Measurements from ENCODE around the gene C3. TPM values are rescaled to one million over a fixed set of nuclear protein-coding genes. Genes with fewer than 3 reads are reported as not detected.

The C3 gene
- total RNA-seq, 1 donor: 14.1 TPM

DNA sequence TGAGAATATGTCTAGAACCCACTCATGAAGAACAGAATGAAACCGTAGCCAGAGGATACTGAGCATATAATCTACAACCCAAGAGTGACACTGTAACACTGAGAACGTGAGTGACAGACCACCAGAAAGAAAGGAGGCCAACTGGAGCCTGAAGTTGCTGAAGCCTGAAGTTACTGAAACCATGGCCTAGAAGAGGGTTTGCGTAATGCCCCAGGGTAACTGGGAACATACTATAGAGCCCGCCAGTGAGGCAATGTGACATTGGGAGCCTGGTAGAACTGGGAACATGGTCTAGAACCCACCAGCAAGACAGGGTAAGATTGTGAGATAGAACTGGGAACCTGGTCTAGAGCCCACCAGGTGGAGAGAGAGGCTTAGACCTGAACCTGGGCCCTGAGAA, 35.0 kb downstream of the C3 start:
- no peak for TF ChIP-seq CTCF (IDR thresholded peaks at IDR 0.05; ENCODE audit: extremely low read depth, low read depth, low read length)
- no peaks in the 10 kb centered on the region for H3K9me3 ChIP-seq (ENCODE audit: low read depth, low read length)

DNA sequence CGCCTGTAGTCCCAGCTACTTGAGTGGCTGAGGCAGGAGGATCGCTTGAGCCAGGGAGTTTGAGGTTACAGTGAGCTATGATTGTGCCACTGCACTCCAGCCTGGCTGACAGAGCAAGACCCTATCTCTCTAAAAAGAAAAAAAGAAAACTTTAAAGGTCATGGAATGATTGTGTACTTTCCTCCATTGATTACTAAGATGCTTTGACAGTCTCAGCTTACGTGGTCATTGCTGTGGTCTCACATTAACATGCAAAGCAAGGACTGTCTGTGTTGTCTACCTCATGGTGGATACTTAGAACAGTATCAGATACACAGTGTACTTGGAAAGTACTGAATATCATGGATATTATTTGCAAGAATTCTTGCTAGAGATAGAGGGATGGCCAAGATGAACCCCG, 36.5 kb downstream of the C3 start:
- H3K4me3 ChIP-seq (ENCODE audit: insufficient read depth, low read length): no peak overlapping the region
- no peaks in the 10 kb centered on the region for H3K9me3 ChIP-seq (ENCODE audit: low read depth, low read length)
- H3K4me2 ChIP-seq (ENCODE audit: insufficient read depth, low read length): no peak overlapping the region
- no peaks in the 10 kb centered on the region for H3K4me1 ChIP-seq (ENCODE audit: insufficient read depth, low read length)
- no peak for DNase-seq (ENCODE audit: insufficient read length, low spot score, missing footprints)
- no peaks in the 10 kb centered on the region for H3K27me3 ChIP-seq (ENCODE audit: insufficient read depth, low read length)
- no peak for TF ChIP-seq CTCF (IDR thresholded peaks at IDR 0.05; ENCODE audit: extremely low read depth, low read depth, low read length)
- H3K27ac ChIP-seq (ENCODE audit: low read depth, low read length): no peak overlapping the region
- no peaks in the 10 kb centered on the region for H4K20me1 ChIP-seq (ENCODE audit: insufficient read depth, low read length)
- no peaks in the 10 kb centered on the region for H3K79me2 ChIP-seq (ENCODE audit: insufficient read depth, low read length)
- H3K36me3 ChIP-seq (ENCODE audit: insufficient read depth, low read length): no peaks in the 10 kb centered on the region
- no peak overlapping the region for H2AFZ ChIP-seq (ENCODE audit: low read length)

More for the DNA sequence above, 35.0 kb downstream of the C3 start:
- no peaks in the 10 kb centered on the region for H4K20me1 ChIP-seq (ENCODE audit: insufficient read depth, low read length)
- H3K4me2 ChIP-seq (ENCODE audit: insufficient read depth, low read length): no peak overlapping the region
- H3K27me3 ChIP-seq (ENCODE audit: insufficient read depth, low read length): peaks cover 2% of the 10 kb centered on the region
- no peak for DNase-seq (ENCODE audit: insufficient read length, low spot score, missing footprints)
- no peak overlapping the region for H3K4me3 ChIP-seq (ENCODE audit: insufficient read depth, low read length)
- no peak overlapping the region for H3K27ac ChIP-seq (ENCODE audit: low read depth, low read length)
- no peaks in the 10 kb centered on the region for H3K4me1 ChIP-seq (ENCODE audit: insufficient read depth, low read length)
- no peaks in the 10 kb centered on the region for H3K36me3 ChIP-seq (ENCODE audit: insufficient read depth, low read length)
- H3K79me2 ChIP-seq (ENCODE audit: insufficient read depth, low read length): no peaks in the 10 kb centered on the region
- H2AFZ ChIP-seq (ENCODE audit: low read length): no peak overlapping the region

DNA sequence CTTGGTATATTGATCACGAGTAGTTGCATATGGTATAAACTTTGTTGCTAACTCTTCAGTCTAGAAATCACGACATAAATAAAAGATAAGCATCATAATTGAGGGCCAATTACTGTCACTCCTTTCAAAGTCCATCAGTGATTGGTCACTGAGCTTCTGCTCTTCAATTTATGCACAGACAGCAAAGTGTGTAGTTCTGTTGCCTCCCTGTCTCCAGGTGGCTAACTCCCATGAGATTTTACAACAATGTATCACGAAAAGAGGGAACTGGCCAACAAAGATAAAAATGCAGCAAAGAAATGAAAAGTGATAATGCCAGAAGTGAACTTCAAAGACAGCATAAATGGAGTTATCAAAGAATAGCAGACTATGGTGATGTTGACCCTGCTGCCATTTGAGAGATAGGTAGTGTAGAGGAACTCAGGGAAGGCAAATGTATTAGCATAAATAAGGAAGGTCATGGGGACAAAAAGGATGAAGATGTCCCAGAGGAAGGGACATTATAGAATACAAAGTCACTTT, 37.8 kb downstream of the C3 start:
- no peak overlapping the region for H2AFZ ChIP-seq (ENCODE audit: low read length)
- no peak overlapping the region for H3K4me3 ChIP-seq (ENCODE audit: insufficient read depth, low read length)
- no peaks in the 10 kb centered on the region for H3K79me2 ChIP-seq (ENCODE audit: insufficient read depth, low read length)
- H3K27ac ChIP-seq (ENCODE audit: low read depth, low read length): no peak overlapping the region
- no peak for DNase-seq (ENCODE audit: insufficient read length, low spot score, missing footprints)
- no peaks in the 10 kb centered on the region for H4K20me1 ChIP-seq (ENCODE audit: insufficient read depth, low read length)
- no peak overlapping the region for H3K4me2 ChIP-seq (ENCODE audit: insufficient read depth, low read length)
- no peaks in the 10 kb centered on the region for H3K27me3 ChIP-seq (ENCODE audit: insufficient read depth, low read length)
- H3K9me3 ChIP-seq (ENCODE audit: low read depth, low read length): no peaks in the 10 kb centered on the region
- no peaks in the 10 kb centered on the region for H3K4me1 ChIP-seq (ENCODE audit: insufficient read depth, low read length)
- TF ChIP-seq CTCF (IDR thresholded peaks at IDR 0.05; ENCODE audit: extremely low read depth, low read depth, low read length): no peak
- H3K36me3 ChIP-seq (ENCODE audit: insufficient read depth, low read length): no peaks in the 10 kb centered on the region

GRCh38 chr19:6680141-6680540, 40.3 kb downstream of the C3 start:
- Histone ChIP-seq H4K20me1 (ENCODE audit: insufficient read depth, low read length) (no peaks in the 10 kb centered on the region), H3K79me2 (ENCODE audit: insufficient read depth, low read length) (no peaks in the 10 kb centered on the region), H3K4me2 (ENCODE audit: insufficient read depth, low read length) (no peak overlapping the region), H3K9me3 (ENCODE audit: low read depth, low read length) (no peaks in the 10 kb centered on the region), H3K4me3 (ENCODE audit: insufficient read depth, low read length) (no peak overlapping the region), H3K4me1 (ENCODE audit: insufficient read depth, low read length) (peaks cover 1% of the 10 kb centered on the region), H2AFZ (ENCODE audit: low read length) (no peak overlapping the region), H3K27me3 (ENCODE audit: insufficient read depth, low read length) (no peaks in the 10 kb centered on the region), H3K27ac (ENCODE audit: low read depth, low read length) (no peak overlapping the region), H3K36me3 (ENCODE audit: insufficient read depth, low read length) (no peaks in the 10 kb centered on the region)
- TF ChIP-seq CTCF (IDR thresholded peaks at IDR 0.05; ENCODE audit: extremely low read depth, low read depth, low read length): no peak
- no peak for DNase-seq (ENCODE audit: insufficient read length, low spot score, missing footprints)
